C4-2B (cell line): ENCODE measurements around the gene AIG1.

Source experiments
- CTCF ChIP-seq: fragments of 450-650 bp; conservative IDR thresholded peaks from 2 replicates; pipeline ENCODE4 v1.5.1; 2017; ENCODE audit warnings: mild to moderate bottlenecking
- ZFX ChIP-seq: fragments of 450-650 bp; IDR thresholded peaks from 2 replicates; pipeline ENCODE4 v1.6.1; 2017

GRCh38 chr6:143015300-143015706, 45.4 kb upstream of the AIG1 start:
- TF ChIP-seq CTCF (no peak), ZFX (no peak)
